ENCODE data around the gene EMID1.

DNA sequence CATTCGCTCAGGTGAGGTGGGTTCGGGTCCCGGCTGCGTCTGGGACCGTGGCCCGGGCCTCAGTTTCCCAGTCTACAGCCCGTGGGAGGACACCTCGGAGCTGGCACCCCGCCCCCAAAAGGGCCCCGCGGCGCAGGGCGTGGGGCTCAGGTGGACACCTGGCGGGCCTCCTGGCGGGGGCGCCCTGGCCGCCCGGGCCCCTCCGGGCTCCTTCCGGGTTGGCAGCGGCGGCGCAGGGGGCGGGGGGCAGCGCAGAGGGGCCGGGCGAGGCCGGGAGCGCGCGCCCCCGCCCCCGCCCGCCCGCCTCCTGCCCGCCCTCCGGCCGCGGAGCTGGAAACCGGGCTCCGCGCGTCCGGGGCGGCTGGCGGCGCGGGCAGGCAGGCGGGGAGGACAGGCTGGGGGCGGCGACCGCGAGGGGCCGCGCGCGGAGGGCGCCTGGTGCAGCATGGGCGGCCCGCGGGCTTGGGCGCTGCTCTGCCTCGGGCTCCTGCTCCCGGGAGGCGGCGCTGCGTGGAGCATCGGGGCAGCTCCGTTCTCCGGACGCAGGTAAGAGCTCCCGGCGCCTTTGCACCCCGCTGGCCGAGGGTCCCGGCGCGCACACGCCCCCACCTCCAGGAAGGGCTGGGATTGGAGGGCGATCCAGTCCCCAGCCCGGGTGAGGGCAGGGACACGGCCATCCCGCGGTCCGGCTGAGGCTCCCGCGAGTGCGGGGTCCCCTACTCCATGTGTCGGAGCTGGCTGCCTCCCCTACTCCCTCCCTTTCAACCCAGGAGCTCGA is at the start of gene EMID1:
- TF ChIP-seq, protein P1, sequence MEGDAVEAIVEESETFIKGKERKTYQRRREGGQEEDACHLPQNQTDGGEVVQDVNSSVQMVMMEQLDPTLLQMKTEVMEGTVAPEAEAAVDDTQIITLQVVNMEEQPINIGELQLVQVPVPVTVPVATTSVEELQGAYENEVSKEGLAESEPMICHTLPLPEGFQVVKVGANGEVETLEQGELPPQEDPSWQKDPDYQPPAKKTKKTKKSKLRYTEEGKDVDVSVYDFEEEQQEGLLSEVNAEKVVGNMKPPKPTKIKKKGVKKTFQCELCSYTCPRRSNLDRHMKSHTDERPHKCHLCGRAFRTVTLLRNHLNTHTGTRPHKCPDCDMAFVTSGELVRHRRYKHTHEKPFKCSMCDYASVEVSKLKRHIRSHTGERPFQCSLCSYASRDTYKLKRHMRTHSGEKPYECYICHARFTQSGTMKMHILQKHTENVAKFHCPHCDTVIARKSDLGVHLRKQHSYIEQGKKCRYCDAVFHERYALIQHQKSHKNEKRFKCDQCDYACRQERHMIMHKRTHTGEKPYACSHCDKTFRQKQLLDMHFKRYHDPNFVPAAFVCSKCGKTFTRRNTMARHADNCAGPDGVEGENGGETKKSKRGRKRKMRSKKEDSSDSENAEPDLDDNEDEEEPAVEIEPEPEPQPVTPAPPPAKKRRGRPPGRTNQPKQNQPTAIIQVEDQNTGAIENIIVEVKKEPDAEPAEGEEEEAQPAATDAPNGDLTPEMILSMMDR (IDR thresholded peaks at IDR 0.05) = no peak
- TF ChIP-seq POLR2AphosphoS5 (IDR thresholded peaks at IDR 0.05) (no peak), POLR2A (IDR thresholded peaks at IDR 0.05) (no peak)
